ENCODE results near the gene TES.

DNA sequence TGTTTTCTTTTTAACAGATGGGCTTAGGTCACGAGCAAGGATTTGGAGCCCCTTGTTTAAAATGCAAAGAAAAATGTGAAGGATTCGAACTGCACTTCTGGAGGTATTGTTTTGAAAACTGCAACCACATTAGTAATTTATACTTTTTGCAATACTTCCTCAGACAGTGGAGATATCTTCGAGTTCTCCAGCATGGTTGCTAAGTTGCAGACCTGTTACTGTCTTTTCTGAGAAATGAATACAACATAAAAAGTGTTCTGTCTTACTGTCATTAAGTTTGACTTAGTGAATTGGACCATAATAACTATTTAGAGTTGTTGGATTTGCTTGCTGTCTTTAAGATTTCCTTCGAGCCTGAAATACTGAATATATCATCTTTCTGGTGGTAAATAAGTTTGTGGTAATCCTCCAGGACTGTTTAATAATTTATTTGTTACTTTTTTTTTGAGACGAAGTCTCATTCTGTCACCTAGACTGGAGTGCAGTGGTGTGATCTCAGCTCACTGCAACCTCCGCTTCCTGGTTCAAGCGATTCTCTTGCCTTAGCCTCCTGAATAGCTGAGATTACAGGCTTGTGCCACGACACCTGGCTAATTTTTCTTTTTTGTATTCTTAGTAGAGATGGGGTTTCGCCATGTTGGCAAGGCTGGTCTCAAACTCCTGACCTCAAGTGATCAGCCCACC lies 24.3 kb downstream of the TES start:
- TF ChIP-seq POLR2AphosphoS5 (IDR thresholded peaks at IDR 0.05; ENCODE audit: low read depth, low read length) (no peak), TAF1 (IDR thresholded peaks at IDR 0.05; ENCODE audit: borderline replicate concordance, insufficient read depth, low read length) (no peak)
